Astrocyte (in vitro differentiated cells and primary cell): ENCODE data around the gene BCAR3.

ENCODE experiments used
- EZH2 ChIP-seq: IDR thresholded peaks from 2 replicates; pipeline ENCODE4 v1.6.1; 2012; ENCODE audit warnings: mild to moderate bottlenecking, low read length, inconsistent platforms; ENCODE audit not compliant: insufficient read depth
- TF ChIP-seq, protein P1 (sequence below): IDR thresholded peaks from 2 replicates; pipeline ENCODE4 v1.5.1; 2011; ENCODE audit warnings: low read depth, mild to moderate bottlenecking, inconsistent platforms, low read length, moderate library complexity; ENCODE audit not compliant: insufficient read depth

DNA sequence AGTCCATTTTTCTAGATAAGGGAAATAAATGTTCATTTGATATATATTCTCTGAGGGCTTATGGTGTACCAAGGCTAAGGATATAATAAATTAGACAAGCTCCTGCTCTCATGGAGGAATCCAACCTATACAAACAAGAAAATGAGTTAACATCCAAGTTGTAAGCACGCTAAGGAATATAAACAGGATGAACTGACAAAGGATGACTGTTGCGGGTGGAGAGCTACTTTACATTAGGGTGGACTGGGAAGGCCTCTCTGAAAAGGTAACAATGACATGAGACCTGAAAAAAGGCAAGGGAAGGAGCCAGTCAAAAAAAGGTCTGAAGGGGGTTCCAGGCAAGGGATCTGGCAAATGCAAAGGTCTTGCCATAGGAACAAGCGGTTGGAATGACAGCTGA is 3.1 kb downstream of the BCAR3 start:
- TF ChIP-seq, protein P1, sequence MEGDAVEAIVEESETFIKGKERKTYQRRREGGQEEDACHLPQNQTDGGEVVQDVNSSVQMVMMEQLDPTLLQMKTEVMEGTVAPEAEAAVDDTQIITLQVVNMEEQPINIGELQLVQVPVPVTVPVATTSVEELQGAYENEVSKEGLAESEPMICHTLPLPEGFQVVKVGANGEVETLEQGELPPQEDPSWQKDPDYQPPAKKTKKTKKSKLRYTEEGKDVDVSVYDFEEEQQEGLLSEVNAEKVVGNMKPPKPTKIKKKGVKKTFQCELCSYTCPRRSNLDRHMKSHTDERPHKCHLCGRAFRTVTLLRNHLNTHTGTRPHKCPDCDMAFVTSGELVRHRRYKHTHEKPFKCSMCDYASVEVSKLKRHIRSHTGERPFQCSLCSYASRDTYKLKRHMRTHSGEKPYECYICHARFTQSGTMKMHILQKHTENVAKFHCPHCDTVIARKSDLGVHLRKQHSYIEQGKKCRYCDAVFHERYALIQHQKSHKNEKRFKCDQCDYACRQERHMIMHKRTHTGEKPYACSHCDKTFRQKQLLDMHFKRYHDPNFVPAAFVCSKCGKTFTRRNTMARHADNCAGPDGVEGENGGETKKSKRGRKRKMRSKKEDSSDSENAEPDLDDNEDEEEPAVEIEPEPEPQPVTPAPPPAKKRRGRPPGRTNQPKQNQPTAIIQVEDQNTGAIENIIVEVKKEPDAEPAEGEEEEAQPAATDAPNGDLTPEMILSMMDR = no peak
- no peak for TF ChIP-seq EZH2
